Lung (tissue), 12 donors: ENCODE measurements around the gene ERC2. TPM values are rescaled to one million over a fixed set of nuclear protein-coding genes. Genes with fewer than 3 reads are reported as not detected.

ENCODE experiments used
- ATAC-seq: fragments of 200-7000 bp; cut with Tn5 transposase; one replicate; pipeline ENCODE4 v1.9.1; 2020; ENCODE audit warnings: moderate number of reproducible peaks; ENCODE audit not compliant: insufficient read depth, low FRiP score
- DNase-seq, 3 donors: peaks; one replicate each; pipeline ENCODE4 v3.0.0-alpha.2; 2013 to 2017
- H3K27ac ChIP-seq, 2 donors: one replicate each; pipeline ENCODE4 v1.5.1; 2013; ENCODE audit warnings: mild to moderate bottlenecking in 2 of 2, moderate library complexity in 2 of 2, control low read depth in 1 of 2, inconsistent platforms in 1 of 2, low read depth in 1 of 2, low read length in 1 of 2
- H3K27me3 ChIP-seq, 3 donors: one replicate each; pipeline ENCODE4 v1.5.1; 2013; ENCODE audit warnings: low read length in 2 of 3; ENCODE audit not compliant: control insufficient read depth in 3 of 3, insufficient read depth in 3 of 3
- H3K36me3 ChIP-seq, 4 donors: one replicate each; pipeline ENCODE4 v1.5.1; 2013; ENCODE audit warnings: low read length in 4 of 4, mild to moderate bottlenecking in 1 of 4, moderate library complexity in 1 of 4; ENCODE audit not compliant: control insufficient read depth in 4 of 4, insufficient read depth in 4 of 4
- H3K4me1 ChIP-seq, 5 donors: one replicate each; pipeline ENCODE4 v1.5.1; 2013; ENCODE audit warnings: low read length in 5 of 5, mild to moderate bottlenecking in 2 of 5, moderate library complexity in 1 of 5; ENCODE audit not compliant: control insufficient read depth in 5 of 5, insufficient read depth in 5 of 5
- H3K4me3 ChIP-seq: one replicate; pipeline ENCODE4 v1.5.1; 2013; ENCODE audit warnings: mild to moderate bottlenecking, control low read depth, moderate library complexity
- H3K9ac ChIP-seq, 2 donors: one replicate each; pipeline ENCODE4 v1.5.1; 2013; ENCODE audit warnings: low read length in 2 of 2, control low read depth in 1 of 2; ENCODE audit not compliant: insufficient read depth in 1 of 2
- H3K9me3 ChIP-seq, 4 donors: one replicate each; pipeline ENCODE4 v1.5.1; 2013; ENCODE audit warnings: low read length in 3 of 4, mild to moderate bottlenecking in 1 of 4, moderate library complexity in 1 of 4; ENCODE audit not compliant: control insufficient read depth in 4 of 4, insufficient read depth in 3 of 4
- CTCF ChIP-seq: IDR thresholded peaks from 2 replicates; pipeline ENCODE4 v1.5.1; 2012; ENCODE audit warnings: mild to moderate bottlenecking; ENCODE audit errors: control extremely low read depth, extremely low read depth
- WGBS, 2 donors: extraction: QIAGEN DNeasy Blood & Tissue Kit; methylation state at CpG; one replicate each; pipeline ENCODE4 v1.1.7; 2013; 5-methylcytosine and 5-hydroxymethylcytosine counted together
- polyA plus RNA-seq, 2 donors: library from polyadenylated mRNA; stranded (reverse); fragments of 200-250 nt; gene quantifications; one replicate each; pipeline ENCODE4 v1.2.1, GENCODE V29; 2013
- total RNA-seq, 2 donors: library from RNA; depleted of rRNA in 1 of 2; stranded (reverse); fragments of >200 nt in 1 of 2; gene quantifications; one replicate each; pipeline ENCODE4 v1.2.1, GENCODE V29; 2014 to 2021
- donor health status: control.
- donor health status: control.
- donor health status: Bipolar disorder and iron deficiency.
- donor health status: healthy.
- donor health status: DM: yes; HTN: yes; CAD: no.

The ERC2 gene
- total and polyA plus RNA-seq, 4 donors, result 0.20 to 3.5 (median 0.97) TPM

DNA sequence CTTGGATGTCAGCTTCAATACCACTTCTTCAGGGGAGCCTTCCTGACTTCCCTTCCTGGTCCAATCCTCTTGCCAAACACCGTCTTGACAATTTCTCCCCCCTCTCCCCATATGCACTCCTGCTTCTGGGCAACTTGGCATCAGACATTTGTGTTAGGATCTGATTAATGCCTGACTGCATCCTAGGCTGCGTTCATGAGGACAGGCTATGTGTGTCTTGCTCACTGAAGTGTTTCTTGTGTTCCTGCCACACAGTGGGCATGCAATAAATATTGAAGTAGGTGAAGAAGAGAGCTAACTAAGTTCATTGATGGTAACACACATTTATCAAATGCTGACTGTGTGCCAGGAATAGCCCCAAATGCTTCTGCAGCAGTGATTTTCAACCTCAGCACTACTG lies 944.8 kb downstream of the ERC2 start:
- TF ChIP-seq CTCF, result no peak
- Histone ChIP-seq H3K4me1 (peaks cover 0 to 11% (median 0%) of the 10 kb centered on the region in 5 donors), H3K9me3 (no peaks in the 10 kb centered on the region), H3K27me3 (no peaks in the 10 kb centered on the region), H3K9ac (no peak overlapping the region), H3K36me3 (no peaks in the 10 kb centered on the region), H3K27ac (no peak overlapping the region), H3K4me3 (no peak overlapping the region)
- ATAC-seq (no peak), DNase-seq (no peak)
- 88 to 93% methylated on average over 2 of the region's 2 CpGs for whole genome bisulfite sequencing, 2 donors

DNA sequence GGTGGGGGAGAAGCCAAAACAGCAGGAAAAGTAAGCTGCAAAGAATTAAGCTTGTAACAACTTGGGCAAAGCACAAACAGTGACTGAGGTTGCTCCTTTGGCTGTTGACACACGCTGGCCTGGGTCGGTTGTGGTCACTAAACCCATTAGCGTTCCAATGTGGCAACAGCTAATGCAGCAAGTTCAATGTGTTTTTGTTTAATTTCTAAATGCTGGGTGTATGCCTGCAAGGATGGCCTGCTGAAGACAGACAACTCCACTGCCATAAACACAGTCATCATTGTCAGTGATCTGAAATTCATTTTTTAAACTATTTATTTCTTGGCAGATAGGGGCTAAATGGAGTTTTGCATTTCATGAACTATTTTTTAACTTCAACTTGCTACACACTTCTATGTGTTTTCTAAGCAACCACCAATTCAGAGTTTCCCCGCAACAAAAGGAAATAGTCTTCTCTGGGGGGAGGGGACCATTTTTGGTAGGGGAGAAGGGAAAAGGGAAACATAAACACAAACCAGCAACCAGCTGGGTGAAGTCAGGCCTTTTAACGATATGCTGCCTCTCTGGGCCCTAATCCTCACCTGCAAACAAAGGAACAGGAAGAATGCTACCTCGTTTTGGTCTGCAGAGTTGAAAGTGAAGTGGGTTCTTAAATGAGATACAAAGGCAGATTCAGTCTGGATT lies 946.4 kb downstream of the ERC2 start:
- Histone ChIP-seq H3K27me3 (no peaks in the 10 kb centered on the region), H3K4me1 (peaks cover 0 to 11% (median 0%) of the 10 kb centered on the region in 5 donors), H3K4me3 (no peak overlapping the region), H3K9ac (no peak overlapping the region), H3K27ac (no peak overlapping the region), H3K9me3 (no peaks in the 10 kb centered on the region), H3K36me3 (no peaks in the 10 kb centered on the region)
- no peak for TF ChIP-seq CTCF
- DNase-seq (no peak), ATAC-seq (no peak)
- 51 to 58% methylated on average over 6 of the region's 6 CpGs for WGBS, 2 donors

GRCh38 chr3:55521064-55521737 lies 947.1 kb downstream of the ERC2 start:
- peaks cover 0 to 11% (median 0%) of the 10 kb centered on the region in 5 donors for H3K4me1 ChIP-seq
- H3K27ac ChIP-seq, result no peak overlapping the region
- DNase-seq (no peak), ATAC-seq (no peak)
- no peaks in the 10 kb centered on the region for H3K36me3 ChIP-seq
- H3K9ac ChIP-seq, result no peak overlapping the region
- TF ChIP-seq CTCF, result no peak
- WGBS, 2 donors, result 82 to 84% methylated on average over 9 of the region's 9 CpGs
- H3K27me3 ChIP-seq, result no peaks in the 10 kb centered on the region
- H3K9me3 ChIP-seq, result no peaks in the 10 kb centered on the region
- no peak overlapping the region for H3K4me3 ChIP-seq
